T-helper 1 cell (primary cell): ENCODE measurements around the gene LARGE2.

Experiments used
- DNase-seq, 5 donors: peaks; one replicate each; pipeline ENCODE4 v3.0.0-alpha.2; 2012 to 2020

The LARGE2 gene

DNA sequence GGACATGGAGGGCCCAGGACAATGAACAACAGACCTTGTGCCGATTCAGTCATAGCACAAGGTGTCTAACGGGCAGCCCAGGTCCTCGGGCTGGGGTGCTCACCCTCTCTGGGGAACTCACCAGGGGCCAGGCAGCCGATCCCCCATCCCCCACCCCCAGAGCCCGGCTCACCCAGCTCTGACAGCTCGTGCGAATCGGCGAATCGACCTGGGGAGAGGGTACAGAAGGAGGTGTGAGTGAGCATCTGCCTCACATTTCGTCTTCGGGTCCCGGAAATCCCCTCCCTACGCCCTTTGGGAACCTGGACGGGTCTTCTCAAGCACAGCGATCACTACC is 5.2 kb upstream of the LARGE2 start:
- no peak for DNase-seq

DNA sequence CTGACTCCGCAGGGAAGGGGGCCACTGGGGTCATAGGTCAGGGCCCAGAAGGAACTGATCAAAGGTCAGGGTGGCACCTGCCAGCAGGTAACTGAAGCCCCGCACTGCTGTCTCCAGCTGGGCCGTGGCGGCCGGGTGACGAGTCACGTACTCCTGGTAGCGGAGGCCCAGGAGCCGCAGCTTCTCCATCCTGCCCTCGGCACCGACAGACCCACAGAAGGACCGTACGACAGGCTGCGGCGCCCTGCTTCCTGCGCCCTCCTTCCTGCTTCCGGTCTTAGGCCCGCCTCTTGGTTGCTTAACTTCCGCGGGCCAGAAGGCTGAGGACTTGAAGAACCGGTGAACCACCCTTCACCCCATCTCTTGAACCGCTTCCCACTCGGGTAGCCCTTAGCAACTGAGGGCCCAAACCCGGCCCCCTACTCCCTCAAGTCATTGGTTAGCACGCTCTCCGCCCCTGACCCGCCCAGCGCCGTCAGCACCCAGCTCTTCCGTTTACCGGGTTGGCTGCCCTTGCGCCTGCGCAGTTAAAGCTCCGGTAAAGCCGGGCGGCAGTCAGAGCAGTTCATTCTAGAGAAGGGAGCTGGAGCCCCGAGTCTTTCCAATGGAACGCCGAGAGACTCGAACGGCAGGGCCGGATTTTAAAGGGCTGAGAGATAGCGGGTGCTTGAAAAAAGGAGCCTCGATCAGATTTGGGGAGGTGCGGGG is 4.7 kb upstream of the LARGE2 start, which contains the start of gene PEX16:
TSS of gene PEX16 (minus strand) at position 255 of the 708 bp plus-strand sequence. CDS start at position 189, 66 bp downstream.
- peak; percentile 94 to 99 (median 95) for DNase-seq

DNA sequence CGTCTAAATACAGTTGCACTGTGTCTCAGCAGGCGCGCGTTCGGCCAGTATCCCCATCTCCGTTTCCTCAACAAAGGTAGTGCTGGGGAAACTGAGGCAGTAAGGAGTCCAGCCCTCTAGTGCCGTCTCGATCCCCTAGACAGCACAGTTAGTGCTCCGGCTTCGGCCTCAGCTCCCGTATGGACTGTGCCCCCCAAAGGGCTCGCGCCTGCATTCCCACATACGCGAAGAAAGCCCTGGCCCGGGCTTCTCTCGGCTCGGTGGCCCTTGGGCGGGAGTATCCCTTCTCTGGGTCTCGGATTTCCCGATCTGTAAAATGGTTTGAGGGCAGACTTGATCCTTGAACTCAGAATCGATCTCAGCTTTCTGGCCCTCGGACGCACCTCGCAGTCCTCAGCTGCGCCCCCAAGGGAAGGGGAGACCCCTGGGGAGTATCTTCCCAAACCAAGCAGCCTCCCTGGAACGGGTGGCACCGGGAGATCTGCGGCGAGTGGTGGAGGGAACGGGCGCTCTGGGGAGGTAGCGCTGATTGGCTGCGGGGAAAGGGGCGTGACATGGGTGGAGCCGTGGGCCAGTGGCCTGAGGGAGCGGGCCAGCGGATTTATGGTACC is 4.0 kb upstream of the LARGE2 start:
- peak; percentile 40 to 61 (median 51) for DNase-seq

DNA sequence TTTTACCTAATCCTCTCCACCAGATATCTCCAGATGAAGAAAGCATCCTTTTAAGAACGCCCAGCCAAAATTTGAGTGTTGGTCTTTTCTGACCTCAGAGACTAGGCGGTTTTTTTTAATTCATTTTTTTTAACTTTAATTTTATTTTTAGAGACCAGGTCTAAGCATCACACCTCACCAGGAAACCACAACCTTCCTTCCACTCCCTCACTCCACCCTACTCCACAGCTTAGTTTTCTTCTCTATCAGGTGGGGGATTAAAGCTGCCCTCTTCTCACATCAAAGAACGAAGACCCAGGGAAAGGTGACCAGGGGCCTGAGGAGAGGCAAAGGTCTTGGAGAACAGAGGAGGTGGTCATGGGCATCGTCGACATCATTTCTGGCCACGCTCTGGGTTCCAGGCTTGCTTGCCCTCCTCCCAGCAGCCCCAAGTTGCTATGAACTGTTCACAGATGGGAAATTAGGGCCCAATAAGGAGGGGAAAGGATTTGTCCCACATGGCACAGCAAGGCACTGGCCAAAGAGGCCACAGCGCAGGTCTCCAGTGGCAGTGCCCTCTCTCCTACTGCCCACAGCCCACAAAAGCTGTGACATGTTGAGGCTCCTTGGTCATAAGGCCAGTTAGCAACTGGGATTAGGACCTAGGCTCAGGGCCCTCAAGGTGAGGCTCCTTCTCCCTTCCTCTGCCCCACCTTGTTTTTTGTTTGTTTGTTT is 3.3 kb upstream of the LARGE2 start:
- peak in 2 of 5 donors; percentile 1 to 8 for DNase-seq

DNA sequence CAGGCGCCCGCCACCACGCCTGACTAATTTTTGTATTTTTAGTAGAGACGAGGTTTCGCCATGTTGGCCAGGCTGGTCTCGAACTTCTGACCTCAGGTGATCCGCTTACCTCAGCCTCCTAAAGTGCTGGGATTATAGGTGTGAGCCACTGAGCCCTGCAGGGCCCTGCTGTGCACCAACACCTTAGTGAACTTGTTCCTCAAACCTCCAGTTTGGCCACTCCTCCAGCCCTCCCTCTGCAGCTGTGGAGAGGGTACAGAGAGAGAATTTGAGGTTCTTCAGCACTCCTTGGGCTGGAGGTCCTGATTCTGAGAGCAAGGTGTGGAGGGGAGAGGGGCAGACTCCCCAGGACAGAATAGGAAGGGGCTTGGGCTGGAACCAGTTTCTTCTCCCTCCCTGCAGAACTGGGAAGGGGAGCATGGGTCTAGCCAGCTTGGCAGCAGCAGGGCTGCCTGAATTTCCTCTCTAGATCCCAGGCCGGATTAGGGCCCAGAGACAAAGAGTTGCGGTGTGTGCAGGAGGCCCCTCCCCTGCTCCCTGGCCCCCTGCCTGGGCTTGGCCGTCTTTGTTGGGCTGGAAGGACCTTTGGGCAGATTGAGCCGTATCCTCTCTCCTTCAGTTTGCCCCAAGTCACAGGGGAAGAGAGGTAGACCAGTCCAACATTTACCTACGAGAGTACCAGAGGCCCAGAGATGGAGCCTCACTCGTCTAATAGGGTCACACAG is 2.5 kb upstream of the LARGE2 start:
- peak in 1 of 5 donors; percentile 1 for DNase-seq

DNA sequence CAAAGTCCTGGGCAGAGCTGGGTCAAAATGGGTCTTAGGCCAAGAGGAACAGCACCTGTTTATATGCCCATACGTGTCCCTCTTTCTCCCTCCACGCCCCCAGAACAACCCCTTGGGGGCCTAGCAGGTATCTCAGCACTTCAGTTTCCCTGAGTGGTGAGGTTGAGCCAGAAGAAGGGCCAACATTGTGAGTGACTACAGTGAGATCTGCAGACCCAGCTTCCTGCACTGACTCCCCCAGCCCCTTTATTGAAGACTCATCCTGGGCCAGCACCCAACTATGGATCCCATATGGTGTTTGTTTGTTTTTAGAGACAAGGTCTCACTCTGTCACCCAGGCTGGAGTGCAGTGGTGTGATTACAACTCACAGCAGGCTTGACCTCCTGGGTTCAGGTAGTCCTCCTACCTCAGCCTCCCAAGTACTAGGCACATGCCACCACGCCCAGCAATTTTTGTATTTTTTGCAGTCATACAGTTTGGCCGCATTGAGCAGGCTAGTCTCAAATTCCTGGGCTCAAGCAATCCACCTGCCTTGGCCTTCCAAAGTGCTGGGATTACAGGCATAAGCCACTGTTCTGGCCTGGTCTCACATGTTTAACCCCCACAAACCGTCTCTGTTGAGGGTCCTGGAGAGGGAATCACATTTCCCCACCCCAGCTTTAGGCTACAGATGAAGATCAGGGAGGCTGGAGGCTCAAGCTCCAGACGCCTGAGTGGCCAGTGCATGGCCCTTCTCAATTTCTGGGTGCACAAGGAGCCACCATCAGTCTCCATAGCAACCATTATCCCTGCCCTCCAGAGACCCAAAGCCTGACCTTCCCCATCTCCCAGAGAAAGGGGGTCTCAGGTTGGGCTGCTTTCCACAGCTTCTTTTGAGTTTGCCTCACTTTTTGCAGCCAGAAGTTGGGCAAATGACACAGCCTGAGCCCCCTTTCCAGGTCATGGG is 1.7 kb upstream of the LARGE2 start:
- DNase-seq, result no peak

DNA sequence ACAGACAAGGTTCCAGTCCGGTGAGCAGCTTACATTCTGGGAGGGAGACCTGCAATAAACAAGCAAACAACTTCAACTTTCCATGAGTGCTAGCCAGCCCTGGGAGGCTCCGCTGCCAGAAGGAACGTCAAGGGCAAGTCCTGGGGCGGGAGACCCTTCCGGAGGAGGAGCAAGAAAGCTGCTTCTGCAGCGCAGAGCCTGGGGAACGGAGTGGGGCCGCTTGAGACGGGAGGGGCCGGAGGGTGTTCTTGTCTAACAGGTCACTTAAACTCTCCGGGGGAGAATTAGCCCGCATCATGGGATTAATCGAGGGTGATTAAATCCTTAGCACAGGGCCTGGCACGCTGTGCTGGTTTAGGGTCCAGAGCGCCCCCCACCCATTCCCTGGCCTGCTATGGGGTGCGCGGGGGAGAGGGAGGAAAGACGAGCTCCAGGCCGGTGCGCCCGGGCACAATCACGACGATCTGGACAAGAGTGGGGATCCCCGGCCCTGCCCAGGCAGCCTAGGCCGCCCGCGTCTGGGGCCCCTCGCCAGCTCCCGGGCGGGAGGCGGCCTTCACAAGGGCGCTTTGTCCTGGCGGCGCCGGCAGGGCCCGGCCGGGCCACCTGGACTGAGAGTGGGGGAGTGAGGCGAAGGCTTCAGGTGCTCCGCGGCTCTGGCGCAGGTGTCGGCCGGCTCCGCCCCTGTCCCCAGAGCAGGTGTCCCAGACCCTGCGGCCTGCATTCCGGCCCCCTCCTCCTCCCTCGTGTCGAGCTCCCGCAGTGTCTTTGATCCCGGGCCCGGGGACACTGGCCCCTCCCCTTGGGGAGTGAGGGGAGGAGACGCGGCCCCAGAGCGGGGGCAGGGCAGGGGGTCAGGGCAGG is 663 bp upstream of the LARGE2 start:
- peak in 1 of 5 donors; percentile 18 for DNase-seq

DNA sequence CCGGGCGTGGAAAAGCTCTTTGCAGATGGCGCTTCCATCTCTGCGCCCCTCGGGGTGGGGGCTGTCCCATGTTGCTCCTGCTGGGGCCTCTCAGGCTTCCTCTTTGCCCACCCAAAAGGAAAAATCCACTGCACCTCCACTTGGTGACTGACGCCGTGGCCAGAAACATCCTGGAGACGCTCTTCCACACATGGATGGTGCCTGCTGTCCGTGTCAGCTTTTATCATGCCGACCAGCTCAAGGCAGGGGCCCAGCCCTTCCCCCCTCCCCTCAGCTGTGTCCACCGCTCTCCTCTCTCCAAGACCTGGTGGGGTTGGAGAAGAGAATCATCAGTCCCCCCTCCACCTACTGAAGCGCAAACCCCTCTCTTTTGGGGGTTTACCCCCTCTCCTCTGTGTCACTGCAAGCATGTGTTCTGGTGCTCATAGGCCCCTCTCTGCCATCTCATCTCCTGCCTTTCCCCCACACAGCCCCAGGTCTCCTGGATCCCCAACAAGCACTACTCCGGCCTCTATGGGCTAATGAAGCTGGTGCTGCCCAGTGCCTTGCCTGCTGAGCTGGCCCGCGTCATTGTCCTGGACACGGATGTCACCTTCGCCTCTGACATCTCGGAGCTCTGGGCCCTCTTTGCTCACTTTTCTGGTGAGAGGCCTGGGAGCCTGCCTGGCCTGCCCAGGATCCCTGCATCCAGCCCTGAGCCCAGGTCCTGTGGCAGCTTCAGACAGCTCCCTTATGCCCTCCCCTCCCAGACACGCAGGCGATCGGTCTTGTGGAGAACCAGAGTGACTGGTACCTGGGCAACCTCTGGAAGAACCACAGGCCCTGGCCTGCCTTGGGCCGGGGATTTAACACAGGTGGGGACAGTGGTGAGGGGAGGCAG is 1.8 kb downstream of the LARGE2 start:
- no peak for DNase-seq

DNA sequence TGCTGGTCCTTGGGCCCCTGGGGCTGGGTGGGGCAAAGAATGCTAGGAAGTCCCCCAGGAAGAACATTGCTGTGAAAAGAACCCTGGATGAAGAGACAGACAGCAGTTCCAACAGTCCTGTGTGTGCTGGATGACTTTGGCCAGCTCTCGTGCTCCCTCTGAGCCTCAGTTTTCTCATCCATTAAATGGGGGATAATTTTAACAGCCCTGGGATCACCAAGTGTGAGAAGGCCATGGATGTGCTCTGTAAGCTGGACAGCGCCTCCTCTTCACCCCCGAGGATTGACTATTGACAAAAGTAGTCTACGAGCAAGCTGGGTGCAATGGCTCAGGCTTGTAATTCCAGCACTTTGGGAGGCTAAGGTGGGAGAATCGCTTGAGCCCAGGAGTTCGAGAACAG is 2.5 kb downstream of the LARGE2 start:
- DNase-seq, result no peak

DNA sequence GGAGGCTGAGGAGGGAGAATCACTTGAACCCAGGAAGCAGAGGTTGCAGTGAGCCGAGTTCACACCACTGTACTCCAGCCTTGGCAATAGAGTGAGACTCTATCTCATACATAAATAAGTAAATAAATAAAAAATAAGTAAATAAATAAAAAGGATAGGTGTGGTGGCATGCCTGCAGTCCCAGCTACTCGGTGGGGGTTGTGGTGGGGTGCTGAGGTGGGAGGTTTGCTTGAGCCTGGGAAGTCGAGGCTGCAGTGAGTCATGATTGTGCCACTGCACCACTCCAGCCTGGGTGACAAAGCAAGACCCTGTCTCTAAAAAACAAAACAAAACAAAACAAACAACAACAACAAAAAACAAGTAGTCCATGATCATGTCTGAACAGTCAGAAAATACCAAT is 3.1 kb downstream of the LARGE2 start:
- DNase-seq, result no peak

DNA sequence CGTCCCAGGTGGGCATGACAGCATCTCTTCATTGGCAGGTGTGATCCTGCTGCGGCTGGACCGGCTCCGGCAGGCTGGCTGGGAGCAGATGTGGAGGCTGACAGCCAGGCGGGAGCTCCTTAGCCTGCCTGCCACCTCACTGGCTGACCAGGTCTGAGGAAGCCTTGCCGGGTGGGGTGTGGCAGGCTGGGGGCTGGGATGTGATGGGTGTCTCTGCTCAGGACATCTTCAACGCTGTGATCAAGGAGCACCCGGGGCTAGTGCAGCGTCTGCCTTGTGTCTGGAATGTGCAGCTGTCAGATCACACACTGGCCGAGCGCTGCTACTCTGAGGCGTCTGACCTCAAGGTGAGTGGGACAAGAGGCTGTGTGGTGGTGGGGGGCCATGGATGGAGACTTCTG is 3.5 kb downstream of the LARGE2 start:
- no peak for DNase-seq

DNA sequence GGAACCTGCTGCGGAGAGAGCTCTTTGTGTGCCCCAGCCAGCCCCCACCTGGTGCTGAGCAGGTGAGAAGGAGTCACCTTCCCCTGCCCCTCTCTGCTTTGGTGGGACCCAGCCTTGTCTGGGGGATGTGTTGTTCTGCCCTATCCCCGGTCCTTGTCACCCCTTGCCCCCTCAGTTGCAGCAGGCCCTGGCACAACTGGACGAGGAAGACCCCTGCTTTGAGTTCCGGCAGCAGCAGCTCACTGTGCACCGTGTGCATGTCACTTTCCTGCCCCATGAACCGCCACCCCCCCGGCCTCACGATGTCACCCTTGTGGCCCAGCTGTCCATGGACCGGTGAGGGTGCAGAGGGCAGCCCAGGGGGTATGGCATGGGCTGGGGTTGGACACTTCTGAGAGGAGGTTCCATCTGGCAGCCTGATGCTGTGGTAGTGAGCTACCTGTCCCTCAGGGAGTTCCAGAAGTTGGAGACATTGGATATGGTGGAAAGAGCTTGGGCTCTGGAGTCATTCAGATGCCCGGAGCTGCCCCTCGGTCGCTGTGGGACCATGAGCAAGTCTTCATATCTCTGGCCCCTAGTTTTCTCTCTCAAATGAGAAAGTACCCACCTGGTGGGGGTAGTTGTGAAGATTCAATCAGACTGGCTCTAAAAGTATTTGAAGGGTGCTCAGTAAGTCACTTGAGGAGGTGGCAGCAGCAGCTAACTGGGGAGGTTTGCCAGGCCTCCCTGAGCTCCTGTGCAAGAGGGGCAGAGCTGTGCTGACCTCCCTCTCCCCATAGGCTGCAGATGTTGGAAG is 4.3 kb downstream of the LARGE2 start:
- DNase-seq, result no peak

DNA sequence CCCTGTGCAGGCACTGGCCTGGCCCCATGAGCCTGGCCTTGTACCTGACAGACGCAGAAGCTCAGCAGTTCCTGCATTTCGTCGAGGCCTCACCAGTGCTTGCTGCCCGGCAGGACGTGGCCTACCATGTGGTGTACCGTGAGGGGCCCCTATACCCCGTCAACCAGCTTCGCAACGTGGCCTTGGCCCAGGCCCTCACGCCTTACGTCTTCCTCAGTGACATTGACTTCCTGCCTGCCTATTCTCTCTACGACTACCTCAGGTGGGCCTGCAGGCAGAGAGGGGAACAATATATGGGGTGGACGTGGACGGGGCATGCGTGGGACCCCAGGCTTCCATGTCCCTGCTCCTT is 4.9 kb downstream of the LARGE2 start:
- no peak for DNase-seq

DNA sequence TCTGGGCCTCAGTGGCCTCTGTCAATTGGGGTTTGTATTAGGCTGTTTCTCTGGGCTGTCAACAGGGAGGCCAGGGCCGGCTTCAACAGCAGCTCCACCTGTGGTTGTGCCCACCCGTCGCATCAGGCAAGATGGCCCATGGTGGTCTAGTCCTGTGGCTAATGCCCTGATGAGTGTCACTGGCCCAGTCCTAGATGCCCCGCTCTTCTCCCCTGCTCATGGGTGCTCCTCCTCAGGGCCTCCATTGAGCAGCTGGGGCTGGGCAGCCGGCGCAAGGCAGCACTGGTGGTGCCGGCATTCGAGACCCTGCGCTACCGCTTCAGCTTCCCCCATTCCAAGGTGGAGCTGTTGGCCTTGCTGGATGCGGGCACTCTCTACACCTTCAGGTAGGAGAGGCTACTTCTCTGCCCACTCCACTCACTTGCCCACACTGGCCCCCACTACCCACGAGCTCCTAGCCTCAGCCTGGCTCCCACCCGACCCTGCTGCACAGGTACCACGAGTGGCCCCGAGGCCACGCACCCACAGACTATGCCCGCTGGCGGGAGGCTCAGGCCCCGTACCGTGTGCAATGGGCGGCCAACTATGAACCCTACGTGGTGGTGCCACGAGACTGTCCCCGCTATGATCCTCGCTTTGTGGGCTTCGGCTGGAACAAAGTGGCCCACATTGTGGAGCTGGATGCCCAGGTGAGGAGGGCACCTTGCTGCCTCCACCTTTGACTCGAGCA is 5.4 kb downstream of the LARGE2 start:
- no peak for DNase-seq

DNA sequence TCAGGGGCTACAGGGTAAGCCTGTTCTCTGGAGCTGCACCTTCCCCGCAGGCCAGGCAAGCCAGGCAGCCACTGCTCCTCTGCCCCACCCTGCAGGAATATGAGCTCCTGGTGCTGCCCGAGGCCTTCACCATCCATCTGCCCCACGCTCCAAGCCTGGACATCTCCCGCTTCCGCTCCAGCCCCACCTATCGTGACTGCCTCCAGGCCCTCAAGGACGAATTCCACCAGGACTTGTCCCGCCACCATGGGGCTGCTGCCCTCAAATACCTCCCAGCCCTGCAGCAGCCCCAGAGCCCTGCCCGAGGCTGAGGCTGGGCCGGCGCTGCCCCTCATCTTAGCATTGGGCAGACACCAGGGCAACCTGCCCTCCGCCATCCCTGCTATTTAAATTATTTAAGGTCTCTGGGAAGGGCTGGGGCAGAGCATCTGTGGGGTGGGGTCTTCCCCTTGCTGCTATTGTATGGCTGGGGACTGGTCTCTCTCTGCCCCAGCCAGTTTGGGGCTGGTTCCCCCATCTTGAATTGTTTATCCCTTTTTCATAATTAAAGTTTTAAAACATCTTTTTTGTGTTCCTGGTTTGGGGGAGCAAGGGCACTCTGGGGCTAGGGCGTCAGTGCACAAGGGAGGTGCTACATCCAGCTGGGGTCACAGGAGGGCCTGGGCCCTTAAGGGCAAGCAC is 6.2 kb downstream of the LARGE2 start:
- DNase-seq, result no peak

DNA sequence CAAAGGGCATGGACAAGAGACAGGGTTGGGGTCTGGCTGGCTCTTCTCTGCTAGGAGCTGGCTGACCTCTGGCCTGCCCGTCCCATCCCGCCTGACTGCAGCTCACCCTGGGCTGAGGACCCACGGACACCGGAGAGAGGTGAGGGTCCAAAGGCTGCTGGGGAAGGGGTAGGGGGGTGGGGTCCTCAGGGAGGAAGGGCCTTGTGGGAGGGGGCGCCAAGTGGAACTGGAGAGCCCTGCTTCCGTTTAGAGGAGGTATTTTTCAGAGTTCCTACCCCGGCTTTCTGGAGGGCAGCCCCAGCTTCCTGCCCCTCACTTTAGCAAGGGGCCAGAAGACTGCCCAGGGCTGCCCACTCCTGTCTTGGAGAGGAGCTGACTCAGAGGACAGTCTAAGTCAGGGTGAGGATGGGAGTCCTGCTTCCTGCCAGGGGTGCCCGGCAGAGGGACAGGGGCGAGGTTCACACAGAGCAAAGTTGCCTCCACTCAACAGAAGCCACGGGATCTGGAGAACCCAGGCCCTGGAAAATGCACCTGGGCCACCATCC is 7.1 kb downstream of the LARGE2 start:
- DNase-seq, result no peak

DNA sequence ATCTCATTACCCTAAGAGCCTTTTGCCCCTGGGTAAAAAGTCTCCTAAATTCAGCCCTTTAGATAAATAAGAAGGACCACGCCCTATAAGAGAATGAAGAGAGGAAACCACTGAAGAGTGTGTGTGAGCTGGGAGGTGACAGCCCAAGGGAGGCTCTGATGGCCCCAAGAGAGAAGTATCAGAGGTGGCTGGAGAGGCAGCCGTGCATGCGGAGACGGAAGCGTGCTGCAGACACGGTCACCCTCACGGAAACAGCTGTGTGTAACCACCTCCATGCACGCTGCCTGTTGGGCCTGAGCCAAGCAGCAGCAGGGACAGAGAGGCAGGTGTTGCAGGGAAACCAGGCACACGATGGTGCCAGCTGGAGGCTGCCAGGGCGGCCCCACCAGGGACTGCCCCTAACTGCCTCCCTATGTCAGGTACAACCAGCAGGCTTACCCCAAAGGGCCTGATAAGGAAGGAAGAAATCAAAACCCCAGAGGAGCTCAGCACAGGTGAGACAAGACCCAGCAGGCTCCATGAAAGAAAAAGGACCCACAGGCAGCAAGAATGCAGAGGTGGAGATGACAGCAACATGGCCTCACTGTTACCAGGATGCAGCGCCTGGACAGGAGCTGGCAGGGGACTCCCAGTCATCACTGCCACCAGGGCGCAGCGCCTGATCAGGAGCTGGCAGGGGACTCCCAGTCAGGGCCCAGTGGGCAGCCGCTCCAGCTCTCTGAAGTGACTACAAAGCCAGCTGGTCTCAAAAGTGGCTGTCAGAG is 7.8 kb downstream of the LARGE2 start:
- DNase-seq, result peak in 2 of 5 donors; percentile 25 to 56
